ENCODE measurements around the gene MYADM. TPM values are rescaled to one million over a fixed set of nuclear protein-coding genes. Genes with fewer than 3 reads are reported as not detected.

MYADM gene
- total and polyA plus RNA-seq, 9 donors = 21.9 to 234 (median 218) TPM

Other genes with a start within 250 kb of the MYADM start
- 0.13 TPM for gene DPRX, start 235.9 kb upstream of the MYADM start, total RNA-seq
- under 1 TPM in 1 of 8 donors, not detected in 7; 0.31 TPM for gene DPRX, start 235.9 kb upstream of the MYADM start, polyA plus RNA-seq (ENCODE audit: insufficient read depth in 1 of 8, insufficient read length in 8 of 8, low replicate concordance in 1 of 8)
- 0.22 TPM for gene NLRP12, start 43.6 kb upstream of the MYADM start, total RNA-seq
- under 1 TPM; 0.27 to 0.49 (median 0.38) TPM for gene NLRP12, start 43.6 kb upstream of the MYADM start, polyA plus RNA-seq (ENCODE audit: insufficient read depth in 1 of 8, insufficient read length in 8 of 8, low replicate concordance in 1 of 8)
- gene PRKCG, start 14.3 kb downstream of the MYADM start, total RNA-seq = not detected
- 1 to 10 TPM in 1 of 8 donors, under 1 TPM in 7; 0.08 to 1.1 (median 0.32) TPM for gene PRKCG, start 14.3 kb downstream of the MYADM start, polyA plus RNA-seq (ENCODE audit: insufficient read depth in 1 of 8, insufficient read length in 8 of 8, low replicate concordance in 1 of 8)
- gene CACNG7, start 41.4 kb downstream of the MYADM start, total RNA-seq = 0.04 TPM
- gene CACNG7, start 41.4 kb downstream of the MYADM start, polyA plus RNA-seq (ENCODE audit: insufficient read depth in 1 of 8, insufficient read length in 8 of 8, low replicate concordance in 1 of 8) = 1 to 10 TPM in 5 of 8 donors, under 1 TPM in 2, not detected in 1; 0.56 to 2.1 (median 1.1) TPM
- gene CACNG8, start 95.1 kb downstream of the MYADM start, total RNA-seq = 0.09 TPM
- gene CACNG8, start 95.1 kb downstream of the MYADM start, polyA plus RNA-seq (ENCODE audit: insufficient read depth in 1 of 8, insufficient read length in 8 of 8, low replicate concordance in 1 of 8) = 1 to 10 TPM in 2 of 8 donors, under 1 TPM in 6; 0.29 to 1.1 (median 0.65) TPM
- 21.5 TPM for gene CACNG6, start 123.8 kb downstream of the MYADM start, total RNA-seq
- gene CACNG6, start 123.8 kb downstream of the MYADM start, polyA plus RNA-seq (ENCODE audit: insufficient read depth in 1 of 8, insufficient read length in 8 of 8, low replicate concordance in 1 of 8) = 10 to 100 TPM; 25.7 to 47.8 (median 33.0) TPM
- gene VSTM1, start 196.0 kb downstream of the MYADM start, total RNA-seq = not detected
- gene VSTM1, start 196.0 kb downstream of the MYADM start, polyA plus RNA-seq (ENCODE audit: insufficient read depth in 1 of 8, insufficient read length in 8 of 8, low replicate concordance in 1 of 8) = under 1 TPM in 6 of 8 donors, not detected in 2; 0.19 to 0.53 (median 0.25) TPM
- not detected for gene TARM1, start 213.5 kb downstream of the MYADM start, total RNA-seq
- gene TARM1, start 213.5 kb downstream of the MYADM start, polyA plus RNA-seq (ENCODE audit: insufficient read depth in 1 of 8, insufficient read length in 8 of 8, low replicate concordance in 1 of 8) = under 1 TPM in 3 of 8 donors, not detected in 5; 0.14 to 0.27 (median 0.27) TPM
- 0.09 TPM for gene OSCAR, start 232.9 kb downstream of the MYADM start, total RNA-seq
- under 1 TPM; 0.31 to 0.74 (median 0.47) TPM for gene OSCAR, start 232.9 kb downstream of the MYADM start, polyA plus RNA-seq (ENCODE audit: insufficient read depth in 1 of 8, insufficient read length in 8 of 8, low replicate concordance in 1 of 8)
- 167 TPM for gene NDUFA3, start 235.0 kb downstream of the MYADM start, total RNA-seq
- 100 to 1,000 TPM in 6 of 8 donors, 10 to 100 TPM in 2; 89.3 to 124 (median 105) TPM for gene NDUFA3, start 235.0 kb downstream of the MYADM start, polyA plus RNA-seq (ENCODE audit: insufficient read depth in 1 of 8, insufficient read length in 8 of 8, low replicate concordance in 1 of 8)
- 16.6 TPM for gene TFPT, start 247.8 kb downstream of the MYADM start, total RNA-seq
- 10 to 100 TPM; 15.1 to 18.4 (median 17.1) TPM for gene TFPT, start 247.8 kb downstream of the MYADM start, polyA plus RNA-seq (ENCODE audit: insufficient read depth in 1 of 8, insufficient read length in 8 of 8, low replicate concordance in 1 of 8)
- 38.7 TPM for gene PRPF31, start 247.9 kb downstream of the MYADM start, total RNA-seq
- 10 to 100 TPM; 43.2 to 55.5 (median 52.8) TPM for gene PRPF31, start 247.9 kb downstream of the MYADM start, polyA plus RNA-seq (ENCODE audit: insufficient read depth in 1 of 8, insufficient read length in 8 of 8, low replicate concordance in 1 of 8)